Endothelial cell of umbilical vein (primary cell): Measurements from ENCODE around the gene C8G. TPM values are rescaled to one million over a fixed set of nuclear protein-coding genes. Genes with fewer than 3 reads are reported as not detected.

Experiments
- BruUV-seq: library from RNA; stranded (reverse); fragments of 400-500 nt; replicated peaks from 2 replicates; lab custom pipeline; 2021; lab: Mats Ljungman, UMichigan
- CTCF ChIA-PET: fragments of 300-600, 350-600 bp; sonication (Branson Sonifier 250); formaldehyde crosslinking; loops from one replicate; lab custom pipeline; 2021; ENCODE audit warnings: antibody characterized with exemption, inconsistent platforms; lab: Charles Lee
- POLR2A ChIA-PET: fragments of 300-600, 350-600 bp; sonication (Branson Sonifier 250); formaldehyde crosslinking; loops from one replicate; lab custom pipeline; 2021; ENCODE audit warnings: antibody characterized with exemption, inconsistent platforms; lab: Charles Lee
- DNase-seq: peaks from one replicate; pipeline ENCODE4 v3.0.0-alpha.2; 2011; ENCODE audit warnings: low read depth, low spot score
- FAIRE-seq: peaks from 2 replicates; lab custom pipeline; 2011; peaks lifted over from hg19 to GRCh38; lab: Jason Lieb, UNC
- H2AFZ ChIP-seq: 2 replicates; pipeline ENCODE4 v1.6.0; 2012; ENCODE audit warnings: low read depth, low read length, control low read depth, inconsistent platforms
- H3K27ac ChIP-seq: 2 replicates; pipeline ENCODE4 v1.5.1; 2011; ENCODE audit warnings: low read depth, mild to moderate bottlenecking, control low read depth, low read length, moderate library complexity; ENCODE audit not compliant: insufficient read depth
- H3K27me3 ChIP-seq, 2 experiments: 2 replicates each; pipeline versions ENCODE4 v1.6.0 to v1.6.1; 2011; ENCODE audit warnings: low read length in 2 of 2, mixed read lengths in 1 of 2; ENCODE audit not compliant: control insufficient read depth in 2 of 2, insufficient read depth in 2 of 2
- H3K36me3 ChIP-seq, 2 experiments: 2 replicates in 1 of 2; 3 replicates in 1 of 2; pipeline ENCODE4 v1.5.1; 2011; ENCODE audit warnings: low read length in 2 of 2, mild to moderate bottlenecking in 1 of 2, moderate library complexity in 1 of 2; ENCODE audit not compliant: control insufficient read depth in 2 of 2, insufficient read depth in 2 of 2; ENCODE audit errors: extremely low read depth in 1 of 2
- H3K4me1 ChIP-seq: 3 replicates; pipeline ENCODE4 v1.5.1; 2011; ENCODE audit warnings: mild to moderate bottlenecking, low read length; ENCODE audit not compliant: control insufficient read depth, insufficient read depth; ENCODE audit errors: extremely low read depth
- H3K4me2 ChIP-seq: 2 replicates; pipeline ENCODE4 v1.6.1; 2011; ENCODE audit warnings: low read length, control low read depth, mixed read lengths; ENCODE audit not compliant: insufficient read depth
- H3K4me3 ChIP-seq, 3 experiments: fragments of 200-600 bp in 1 of 3; sonication (generic), shearing (Covaris generic) in 1 of 3; replicated peaks in 1 of 3; 2 replicates each; pipeline ENCODE4 v1.5.1; 2011 to 2016; ENCODE audit warnings: control low read depth in 3 of 3, low read length in 3 of 3, mild to moderate bottlenecking in 2 of 3, inconsistent platforms in 1 of 3, low read depth in 1 of 3, moderate library complexity in 1 of 3; ENCODE audit not compliant: insufficient read depth in 1 of 3
- H3K79me2 ChIP-seq: 2 replicates; pipeline ENCODE4 v1.6.0; 2012; ENCODE audit warnings: low read length, inconsistent platforms; ENCODE audit not compliant: control insufficient read depth, insufficient read depth
- H3K9ac ChIP-seq: replicated peaks from 2 replicates; pipeline ENCODE3; 2011; ENCODE audit warnings: low read length, control low read depth; ENCODE audit not compliant: insufficient read depth; ENCODE audit errors: extremely low read depth
- H3K9me1 ChIP-seq: replicated peaks from 3 replicates; pipeline ENCODE4 v1.6.0; 2011; ENCODE audit warnings: mild to moderate bottlenecking, low read length; ENCODE audit not compliant: control insufficient read depth, insufficient read depth; ENCODE audit errors: extremely low read depth
- H3K9me3 ChIP-seq: replicated peaks from 2 replicates; pipeline ENCODE4 v1.5.1; 2012; ENCODE audit warnings: low read length, inconsistent platforms; ENCODE audit not compliant: control insufficient read depth, insufficient read depth
- H4K20me1 ChIP-seq: replicated peaks from 2 replicates; pipeline ENCODE3; 2011; ENCODE audit warnings: mild to moderate bottlenecking, low read length; ENCODE audit not compliant: control insufficient read depth, insufficient read depth; ENCODE audit errors: extremely low read depth
- EZH2 ChIP-seq: IDR thresholded peaks from 2 replicates; pipeline ENCODE4 v1.6.1; 2012; ENCODE audit warnings: borderline replicate concordance, low read depth, mild to moderate bottlenecking, moderate library complexity, low read length, inconsistent platforms; ENCODE audit not compliant: severe bottlenecking
- GATA2 ChIP-seq: IDR thresholded peaks from 2 replicates; pipeline ENCODE4 v1.7.0; 2011; ENCODE audit warnings: low read depth, mild to moderate bottlenecking, moderate library complexity, mixed read lengths, low read length; ENCODE audit not compliant: insufficient read length, insufficient read depth
- MYC ChIP-seq: IDR thresholded peaks from one replicate; pipeline ENCODE4 v1.6.1; 2011; ENCODE audit warnings: mild to moderate bottlenecking, low read depth, low read length
- POLR2A ChIP-seq: IDR thresholded peaks from 2 replicates; pipeline ENCODE4 v1.6.1; 2012; ENCODE audit warnings: low read depth, mild to moderate bottlenecking, control low read depth, low read length
- POLR2AphosphoS5 ChIP-seq: IDR thresholded peaks from 2 replicates; pipeline ENCODE4 v1.6.1; 2012; ENCODE audit warnings: low read depth, mild to moderate bottlenecking, control low read depth, low read length, moderate library complexity; ENCODE audit not compliant: insufficient read depth
- dilution Hi-C: fragments of 300-500 bp; cut with MboI; formaldehyde crosslinking; loops from one replicate; pipeline ENCODE4 v1.15.0; 2019; ENCODE audit warnings: low sequenced_read_pairs; ENCODE audit not compliant: extremely low pct_ligation_motif_present
- intact Hi-C: fragments of 100-400 bp; cut with micrococcal nuclease; formaldehyde crosslinking; loops from one replicate; pipeline ENCODE4 v1.10.0; 2022
- polyA plus RNA-seq, 4 experiments: library from polyadenylated mRNA; depleted of rRNA in 3 of 4; stranded (reverse) in 3 of 4; unstranded in 1 of 4; fragments of >200 nt; gene quantifications; 2 replicates each; pipeline versions ENCODE4 v1.2.1 to v1.2.3, GENCODE V29; 2011 to 2012; ENCODE audit warnings: missing spikeins in 1 of 4
- total RNA-seq: library from RNA; stranded (reverse); gene quantifications from 2 replicates; pipeline ENCODE4 v1.2.3, GENCODE V29; 2021
- TF ChIP-seq, protein P1 (sequence below), 2 donors: IDR thresholded peaks; 1 replicate in 1 of 2; 2 replicates in 1 of 2; pipeline ENCODE4 v1.5.1; 2011; ENCODE audit warnings: low read length in 2 of 2, mild to moderate bottlenecking in 2 of 2, moderate library complexity in 2 of 2, control low read depth in 1 of 2, inconsistent platforms in 1 of 2, low read depth in 1 of 2; ENCODE audit not compliant: insufficient read depth in 1 of 2; ENCODE audit errors: extremely low read depth in 1 of 2
- TF ChIP-seq, protein P2 (sequence below): IDR thresholded peaks from 2 replicates; pipeline ENCODE4 v1.6.1; 2011; ENCODE audit not compliant: insufficient read depth, insufficient read length

Gene C8G
- total and polyA plus RNA-seq, 2 donors (not counting 3 experiments of a cell fraction or from before 2014, with no cell fraction given), result 0.47 to 1.9 TPM

DNA sequence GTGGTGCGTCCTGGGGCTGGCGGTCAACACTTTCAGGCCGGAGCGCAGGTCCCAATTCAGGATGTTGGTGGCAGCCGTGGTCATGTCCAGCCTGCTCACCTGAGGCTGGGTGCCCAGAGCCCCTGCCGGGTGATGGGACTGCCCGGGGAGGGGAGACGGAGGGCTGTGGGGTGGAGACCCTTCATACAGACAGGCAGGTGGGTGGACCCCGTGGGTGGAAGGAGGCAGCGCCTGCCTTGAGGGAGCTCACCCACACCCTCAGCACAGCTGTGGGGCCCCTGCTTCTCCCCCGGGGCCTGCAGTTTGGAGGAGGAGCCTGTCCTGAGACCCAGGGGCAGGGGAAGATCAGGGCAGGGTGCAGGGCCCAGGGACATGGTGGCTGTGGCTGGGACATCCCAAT is 25.3 kb downstream of the C8G start:
- no peaks in the 10 kb centered on the region for H3K9me1 ChIP-seq
- no peaks in the 10 kb centered on the region for H4K20me1 ChIP-seq
- no peak overlapping the region for H3K27ac ChIP-seq
- dilution Hi-C loops, result no loop called here
- no peak overlapping the region for H3K4me3 ChIP-seq
- H2AFZ ChIP-seq, result no peak overlapping the region
- H3K4me1 ChIP-seq, result no peaks in the 10 kb centered on the region
- no TSS peak for BruUV-seq
- no peak overlapping the region for H3K4me2 ChIP-seq
- ChIA-PET POLR2A (no interaction called here), CTCF (interaction anchor here (1.3 kb wide), 1 partner anchor 59 kb away, joined by 3 read pairs; no protein-coding TSS in a partner anchor)
- DNase-seq (no peak), FAIRE-seq (no peak)
- intact Hi-C loops, result no loop called here
- no peaks in the 10 kb centered on the region for H3K79me2 ChIP-seq
- no peaks in the 10 kb centered on the region for H3K36me3 ChIP-seq
- H3K9me3 ChIP-seq, result no peaks in the 10 kb centered on the region
- TF ChIP-seq POLR2AphosphoS5 (no peak), POLR2A (no peak), MYC (no peak), GATA2 (no peak), EZH2 (no peak)
- TF ChIP-seq, protein P1, sequence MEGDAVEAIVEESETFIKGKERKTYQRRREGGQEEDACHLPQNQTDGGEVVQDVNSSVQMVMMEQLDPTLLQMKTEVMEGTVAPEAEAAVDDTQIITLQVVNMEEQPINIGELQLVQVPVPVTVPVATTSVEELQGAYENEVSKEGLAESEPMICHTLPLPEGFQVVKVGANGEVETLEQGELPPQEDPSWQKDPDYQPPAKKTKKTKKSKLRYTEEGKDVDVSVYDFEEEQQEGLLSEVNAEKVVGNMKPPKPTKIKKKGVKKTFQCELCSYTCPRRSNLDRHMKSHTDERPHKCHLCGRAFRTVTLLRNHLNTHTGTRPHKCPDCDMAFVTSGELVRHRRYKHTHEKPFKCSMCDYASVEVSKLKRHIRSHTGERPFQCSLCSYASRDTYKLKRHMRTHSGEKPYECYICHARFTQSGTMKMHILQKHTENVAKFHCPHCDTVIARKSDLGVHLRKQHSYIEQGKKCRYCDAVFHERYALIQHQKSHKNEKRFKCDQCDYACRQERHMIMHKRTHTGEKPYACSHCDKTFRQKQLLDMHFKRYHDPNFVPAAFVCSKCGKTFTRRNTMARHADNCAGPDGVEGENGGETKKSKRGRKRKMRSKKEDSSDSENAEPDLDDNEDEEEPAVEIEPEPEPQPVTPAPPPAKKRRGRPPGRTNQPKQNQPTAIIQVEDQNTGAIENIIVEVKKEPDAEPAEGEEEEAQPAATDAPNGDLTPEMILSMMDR (IDR thresholded peaks at IDR 0.05; ENCODE audit: extremely low read depth in 1 of 2, insufficient read depth in 1 of 2, low read depth in 1 of 2, low read length in 2 of 2), result no peak
- TF ChIP-seq, protein P2, sequence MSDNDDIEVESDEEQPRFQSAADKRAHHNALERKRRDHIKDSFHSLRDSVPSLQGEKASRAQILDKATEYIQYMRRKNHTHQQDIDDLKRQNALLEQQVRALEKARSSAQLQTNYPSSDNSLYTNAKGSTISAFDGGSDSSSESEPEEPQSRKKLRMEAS, result no peak
- H3K9ac ChIP-seq, result no peak overlapping the region
- no peaks in the 10 kb centered on the region for H3K27me3 ChIP-seq
